HepG2 (cell line): ENCODE results near the gene CLDN15. TPM values are rescaled to one million over a fixed set of nuclear protein-coding genes. Genes with fewer than 3 reads are reported as not detected.

Experiments
- ATAC-seq: fragments of 200-7000 bp; cut with Tn5 transposase; 3 replicates; pipeline ENCODE4 v1.9.1; 2020; ENCODE audit warnings: mild to moderate bottlenecking, moderate library complexity
- BruUV-seq: library from RNA; stranded (reverse); fragments of 400-500 nt; replicated peaks from 2 replicates; lab custom pipeline; 2021; lab: Mats Ljungman, UMichigan
- CTCF ChIA-PET: fragments of 300-600 bp; formaldehyde crosslinking; extraction: SDS; loops from one replicate; lab custom pipeline; 2021; ENCODE audit warnings: low total read pairs, inconsistent platforms, low intra/inter-chr PET ratio; lab: Yijun Ruan, JAX
- POLR2A ChIA-PET: fragments of 350-600 bp; sonication (Branson Sonifier 250); formaldehyde crosslinking; loops from one replicate; lab custom pipeline; 2020; ENCODE audit warnings: antibody characterized with exemption, inconsistent platforms; lab: Yijun Ruan, JAX
- DNase-seq: peaks from one replicate; pipeline ENCODE4 v3.0.0-alpha.2; 2015; ENCODE audit warnings: low spot score
- FAIRE-seq: peaks from 3 replicates; lab custom pipeline; 2011; peaks lifted over from hg19 to GRCh38; lab: Jason Lieb, UNC
- H2AFZ ChIP-seq: one replicate; pipeline ENCODE4 v1.6.1; 2011; ENCODE audit warnings: low read length, inconsistent platforms
- H3K27ac ChIP-seq: fragments of 300-600 bp; 3 replicates; pipeline ENCODE4 v1.8.0; 2011; ENCODE audit warnings: mixed run types, mild to moderate bottlenecking, mixed read lengths, low read length, inconsistent platforms; ENCODE audit not compliant: insufficient read depth; ENCODE audit errors: extremely low read length
- H3K27me3 ChIP-seq, 2 experiments: fragments of 200-600 bp in 1 of 2; 2 replicates in 1 of 2; 3 replicates in 1 of 2; pipeline versions ENCODE4 v1.6.0 to v1.8.0; 2011; ENCODE audit warnings: low read length in 2 of 2, mild to moderate bottlenecking in 2 of 2, moderate library complexity in 2 of 2, inconsistent platforms in 1 of 2; ENCODE audit not compliant: insufficient read depth in 2 of 2, control insufficient read depth in 1 of 2
- H3K36me3 ChIP-seq, 2 experiments: fragments of 200-600 bp in 1 of 2; replicated peaks in 1 of 2; 2 replicates in 1 of 2; 3 replicates in 1 of 2; pipeline versions ENCODE4 v1.5.1 to v1.8.0; 2011; ENCODE audit warnings: low read length in 2 of 2, inconsistent platforms in 1 of 2; ENCODE audit not compliant: insufficient read depth in 2 of 2, control insufficient read depth in 1 of 2
- H3K4me1 ChIP-seq: 2 replicates; pipeline ENCODE4 v1.5.1; 2012; ENCODE audit warnings: low read length, inconsistent platforms; ENCODE audit not compliant: insufficient read depth
- H3K4me2 ChIP-seq: 2 replicates; pipeline ENCODE4 v1.6.0; 2011; ENCODE audit warnings: low read depth, low read length, inconsistent platforms
- H3K4me3 ChIP-seq, 3 experiments: fragments of 200-600 bp in 1 of 3; sonication (generic), shearing (Covaris generic) in 1 of 3; replicated peaks in 1 of 3; 2 replicates each; pipeline ENCODE4 v1.5.1; 2011 to 2016; ENCODE audit warnings: low read length in 3 of 3, inconsistent platforms in 2 of 3, low read depth in 2 of 3, mild to moderate bottlenecking in 2 of 3, control low read depth in 1 of 3, mixed read lengths in 1 of 3; ENCODE audit not compliant: insufficient read depth in 1 of 3
- H3K79me2 ChIP-seq: one replicate; pipeline ENCODE4 v1.6.1; 2011; ENCODE audit warnings: low read length, inconsistent platforms; ENCODE audit not compliant: insufficient read depth
- H3K9ac ChIP-seq: 2 replicates; pipeline ENCODE4 v1.6.0; 2011; ENCODE audit warnings: mild to moderate bottlenecking, low read depth, low read length, inconsistent platforms; ENCODE audit not compliant: insufficient read depth
- H3K9me3 ChIP-seq: 2 replicates; pipeline ENCODE4 v1.5.1; 2012; ENCODE audit warnings: mild to moderate bottlenecking, low read length
- H4K20me1 ChIP-seq: 2 replicates; pipeline ENCODE4 v1.6.0; 2011; ENCODE audit warnings: inconsistent platforms, mild to moderate bottlenecking, low read length, moderate library complexity; ENCODE audit not compliant: insufficient read depth
- ATM ChIP-seq: fragments of 450-650 bp; IDR thresholded peaks from 2 replicates; pipeline ENCODE4 v1.7.1; 2017; ENCODE audit warnings: mild to moderate bottlenecking, borderline replicate concordance
- CBX2 ChIP-seq, 2 experiments: fragments of 200-600 bp in 1 of 2; sonication (generic); formaldehyde crosslinking in 1 of 2; IDR thresholded peaks; 2 replicates each; pipeline versions ENCODE4 v1.7.0 to v1.8.1; 2018 to 2022; ENCODE audit warnings: low read depth in 2 of 2, low read length in 1 of 2, mild to moderate bottlenecking in 1 of 2, missing genetic modification reagents in 1 of 2
- CERS6 ChIP-seq: sonication (generic); formaldehyde crosslinking; IDR thresholded peaks from 2 replicates; pipeline ENCODE4 v1.5.0; 2020; ENCODE audit warnings: missing genetic modification reagents
- DRAP1 ChIP-seq: IDR thresholded peaks from 2 replicates; pipeline ENCODE4 v1.6.1; 2016; ENCODE audit warnings: missing genetic modification reagents, missing compliant biosample characterization
- HDAC1 ChIP-seq: sonication (generic); formaldehyde crosslinking; IDR thresholded peaks from 2 replicates; pipeline ENCODE4 v1.5.1; 2020; ENCODE audit warnings: mild to moderate bottlenecking, missing genetic modification reagents
- HMGA1 ChIP-seq: sonication (generic); formaldehyde crosslinking; conservative IDR thresholded peaks from 2 replicates; pipeline ENCODE4 v1.4.0; 2020; ENCODE audit warnings: missing genetic modification reagents
- JARID2 ChIP-seq: sonication (generic); formaldehyde crosslinking; IDR thresholded peaks from 2 replicates; pipeline ENCODE4 v1.8.1; 2023; ENCODE audit warnings: missing genetic modification reagents, inconsistent platforms; ENCODE audit not compliant: insufficient replicate concordance
- KDM3A ChIP-seq: IDR thresholded peaks from 2 replicates; pipeline ENCODE4 v1.6.1; 2018; ENCODE audit warnings: low read depth, missing compliant biosample characterization
- MED1 ChIP-seq: sonication (generic); formaldehyde crosslinking; IDR thresholded peaks from 2 replicates; pipeline ENCODE4 v1.4.0; 2020; ENCODE audit warnings: missing genetic modification reagents
- MED8 ChIP-seq: sonication (generic); formaldehyde crosslinking; IDR thresholded peaks from 2 replicates; pipeline ENCODE4 v1.8.1; 2023; ENCODE audit warnings: mild to moderate bottlenecking, missing genetic modification reagents; ENCODE audit not compliant: insufficient replicate concordance
- NBN ChIP-seq: fragments of 450-650 bp; conservative IDR thresholded peaks from 2 replicates; pipeline ENCODE4 v1.6.1; 2017
- NKX3-1 ChIP-seq: sonication (generic); formaldehyde crosslinking; IDR thresholded peaks from 2 replicates; pipeline ENCODE4 v1.5.0; 2020; ENCODE audit warnings: missing genetic modification reagents
- SYNCRIP ChIP-seq: fragments of 200-400 bp; formaldehyde crosslinking; IDR thresholded peaks from 2 replicates; pipeline ENCODE4 v1.6.1; 2018; ENCODE audit warnings: mild to moderate bottlenecking, low read depth, low read length; ENCODE audit not compliant: insufficient read depth
- ZNF468 ChIP-seq: sonication (generic); formaldehyde crosslinking; IDR thresholded peaks from 2 replicates; pipeline ENCODE4 v1.8.0; 2022; ENCODE audit warnings: mild to moderate bottlenecking, moderate library complexity, missing genetic modification reagents
- ZSCAN20 ChIP-seq: sonication (generic); formaldehyde crosslinking; IDR thresholded peaks from 2 replicates; pipeline ENCODE4 v1.4.0; 2020; ENCODE audit warnings: missing genetic modification reagents, mild to moderate bottlenecking, borderline replicate concordance
- WGBS: methylation state at CpG from one replicate; pipeline ENCODE4 v1.1.6; 2017; ENCODE audit warnings: low lambda C conversion rate; 5-methylcytosine and 5-hydroxymethylcytosine counted together
- in situ Hi-C: cut with HindIII; loops from 2 replicates; pipeline ENCODE4 v1.10.0; 2017; ENCODE audit warnings: low pct_unique_long_range_greater_than_20kb; ENCODE audit not compliant: extremely low pct_ligation_motif_present
- intact Hi-C: fragments of 100-400 bp; cut with micrococcal nuclease; formaldehyde crosslinking; loops from one replicate; pipeline ENCODE4 v1.10.0; 2022; ENCODE audit not compliant: unreplicated experiment
- polyA plus RNA-seq, 8 experiments: library from polyadenylated mRNA; depleted of rRNA in 3 of 8; stranded (reverse) in 7 of 8; unstranded in 1 of 8; fragments of >200 nt; fragmentation: Illumina TruSeq in 4 of 8; extraction: Trizol in 4 of 8; gene quantifications; 2 replicates each; pipeline versions ENCODE4 v1.2.1 to v1.2.3, GENCODE V29; 2011 to 2016; ENCODE audit warnings: low read depth in 4 of 8, missing spikeins in 1 of 8, mixed read lengths in 1 of 8; ENCODE audit not compliant: insufficient read depth in 1 of 8
- total RNA-seq, 5 experiments: library from RNA; depleted of rRNA; stranded (reverse); fragments of >200 nt; fragmentation: Illumina TruSeq; extraction: Trizol; gene quantifications; 2 replicates each; pipeline ENCODE4 v1.2.3, GENCODE V29; 2016; ENCODE audit warnings: low read depth in 1 of 5
- TF ChIP-seq, protein P1 (sequence below): sonication (generic); formaldehyde crosslinking; IDR thresholded peaks from 2 replicates; pipeline ENCODE4 v1.4.0; 2020; ENCODE audit warnings: low read depth, mild to moderate bottlenecking, missing genetic modification reagents
- TF ChIP-seq, protein P2 (sequence below): sonication (generic); formaldehyde crosslinking; IDR thresholded peaks from 2 replicates; pipeline ENCODE4 v1.4.0; 2020; ENCODE audit warnings: missing genetic modification reagents, borderline replicate concordance
- TF ChIP-seq, protein P3 (sequence below): sonication (generic); formaldehyde crosslinking; IDR thresholded peaks from 2 replicates; pipeline ENCODE4 v1.5.1; 2020; ENCODE audit warnings: mild to moderate bottlenecking, missing genetic modification reagents, moderate library complexity

CLDN15 gene
- total and polyA plus RNA-seq, 2 of the 13 experiments (the other 11 are each of a cell fraction or from before 2014, with no cell fraction given), result 7.1 to 17.8 TPM

- 59% methylated on average over 5 of the region's 5 CpGs for WGBS
- Histone ChIP-seq H3K9ac (no peak overlapping the region), H4K20me1 (no peaks in the 10 kb centered on the region), H3K4me3 (no peak overlapping the region), H2AFZ (no peak overlapping the region), H3K9me3 (no peaks in the 10 kb centered on the region), H3K79me2 (no peaks in the 10 kb centered on the region), H3K27ac (no peak overlapping the region), H3K27me3 (no peaks in the 10 kb centered on the region), H3K4me1 (no peaks in the 10 kb centered on the region), H3K36me3 (no peaks in the 10 kb centered on the region), H3K4me2 (no peak overlapping the region)
- DNase-seq, result no peak
- POLR2A ChIA-PET, result no interaction called here
- CTCF ChIA-PET, result no interaction called here
- no TSS peak for BruUV-seq
- in situ Hi-C loops (no loop called here), intact Hi-C loops (no loop called here)
- no peak for ATAC-seq
- FAIRE-seq, result no peak
- TF ChIP-seq, protein P1, sequence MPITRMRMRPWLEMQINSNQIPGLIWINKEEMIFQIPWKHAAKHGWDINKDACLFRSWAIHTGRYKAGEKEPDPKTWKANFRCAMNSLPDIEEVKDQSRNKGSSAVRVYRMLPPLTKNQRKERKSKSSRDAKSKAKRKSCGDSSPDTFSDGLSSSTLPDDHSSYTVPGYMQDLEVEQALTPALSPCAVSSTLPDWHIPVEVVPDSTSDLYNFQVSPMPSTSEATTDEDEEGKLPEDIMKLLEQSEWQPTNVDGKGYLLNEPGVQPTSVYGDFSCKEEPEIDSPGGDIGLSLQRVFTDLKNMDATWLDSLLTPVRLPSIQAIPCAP (CRISPR knock-in tag), result no peak
- TF ChIP-seq ZSCAN20 (CRISPR knock-in tag), result no peak
- TF ChIP-seq ATM, result no peak
- TF ChIP-seq SYNCRIP, result no peak
- TF ChIP-seq MED8 (CRISPR knock-in tag), result no peak
- no peak for TF ChIP-seq HDAC1 (CRISPR knock-in tag)
- TF ChIP-seq CERS6, result no peak
- TF ChIP-seq NKX3-1 (CRISPR knock-in tag), result no peak
- TF ChIP-seq NBN, result no peak
- TF ChIP-seq ZNF468 (CRISPR knock-in tag), result no peak
- TF ChIP-seq JARID2 (CRISPR knock-in tag), result no peak
- no peak for TF ChIP-seq HMGA1 (CRISPR knock-in tag)
- TF ChIP-seq CBX2 (IDR thresholded peaks at IDR 0.05; ENCODE audit: low read depth, low read length), result no peak
- TF ChIP-seq CBX2 (CRISPR knock-in tag; IDR thresholded peaks at IDR 0.05; ENCODE audit: low read depth), result no peak
- no peak for TF ChIP-seq DRAP1
- TF ChIP-seq MED1 (CRISPR knock-in tag), result no peak
- no peak for TF ChIP-seq KDM3A
- TF ChIP-seq, protein P2, sequence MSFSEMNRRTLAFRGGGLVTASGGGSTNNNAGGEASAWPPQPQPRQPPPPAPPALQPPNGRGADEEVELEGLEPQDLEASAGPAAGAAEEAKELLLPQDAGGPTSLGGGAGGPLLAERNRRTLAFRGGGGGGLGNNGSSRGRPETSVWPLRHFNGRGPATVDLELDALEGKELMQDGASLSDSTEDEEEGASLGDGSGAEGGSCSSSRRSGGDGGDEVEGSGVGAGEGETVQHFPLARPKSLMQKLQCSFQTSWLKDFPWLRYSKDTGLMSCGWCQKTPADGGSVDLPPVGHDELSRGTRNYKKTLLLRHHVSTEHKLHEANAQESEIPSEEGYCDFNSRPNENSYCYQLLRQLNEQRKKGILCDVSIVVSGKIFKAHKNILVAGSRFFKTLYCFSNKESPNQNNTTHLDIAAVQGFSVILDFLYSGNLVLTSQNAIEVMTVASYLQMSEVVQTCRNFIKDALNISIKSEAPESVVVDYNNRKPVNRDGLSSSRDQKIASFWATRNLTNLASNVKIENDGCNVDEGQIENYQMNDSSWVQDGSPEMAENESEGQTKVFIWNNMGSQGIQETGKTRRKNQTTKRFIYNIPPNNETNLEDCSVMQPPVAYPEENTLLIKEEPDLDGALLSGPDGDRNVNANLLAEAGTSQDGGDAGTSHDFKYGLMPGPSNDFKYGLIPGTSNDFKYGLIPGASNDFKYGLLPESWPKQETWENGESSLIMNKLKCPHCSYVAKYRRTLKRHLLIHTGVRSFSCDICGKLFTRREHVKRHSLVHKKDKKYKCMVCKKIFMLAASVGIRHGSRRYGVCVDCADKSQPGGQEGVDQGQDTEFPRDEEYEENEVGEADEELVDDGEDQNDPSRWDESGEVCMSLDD, result no peak
- TF ChIP-seq, protein P3, sequence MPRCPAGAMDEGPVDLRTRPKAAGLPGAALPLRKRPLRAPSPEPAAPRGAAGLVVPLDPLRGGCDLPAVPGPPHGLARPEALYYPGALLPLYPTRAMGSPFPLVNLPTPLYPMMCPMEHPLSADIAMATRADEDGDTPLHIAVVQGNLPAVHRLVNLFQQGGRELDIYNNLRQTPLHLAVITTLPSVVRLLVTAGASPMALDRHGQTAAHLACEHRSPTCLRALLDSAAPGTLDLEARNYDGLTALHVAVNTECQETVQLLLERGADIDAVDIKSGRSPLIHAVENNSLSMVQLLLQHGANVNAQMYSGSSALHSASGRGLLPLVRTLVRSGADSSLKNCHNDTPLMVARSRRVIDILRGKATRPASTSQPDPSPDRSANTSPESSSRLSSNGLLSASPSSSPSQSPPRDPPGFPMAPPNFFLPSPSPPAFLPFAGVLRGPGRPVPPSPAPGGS (CRISPR knock-in tag), result no peak
Measured at GRCh38 chr7:101271021-101271420, 33.4 kb upstream of the CLDN15 start.
